Esophagus muscularis mucosa (tissue), 3 donors: ENCODE data around the gene INTS13.

Source experiments
- CTCF ChIP-seq, 3 experiments: fragments of 200-600 bp in 2 of 3; fragments of 450-650 bp in 1 of 3; sonication (generic) in 2 of 3; IDR thresholded peaks; one replicate each; pipeline ENCODE4 v1.5.1; 2017 to 2019; ENCODE audit warnings: antibody characterized with exemption in 3 of 3, mild to moderate bottlenecking in 2 of 3, moderate library complexity in 1 of 3
- POLR2A ChIP-seq: fragments of 450-650 bp; IDR thresholded peaks from one replicate; pipeline ENCODE4 v1.6.1; 2017; ENCODE audit warnings: antibody characterized with exemption, moderate library complexity, mild to moderate bottlenecking, low read depth
- POLR2AphosphoS5 ChIP-seq, 2 donors: sonication (generic); formaldehyde crosslinking; IDR thresholded peaks; one replicate each; pipeline ENCODE4 v1.6.1; 2017; ENCODE audit warnings: antibody characterized with exemption in 2 of 2

DNA sequence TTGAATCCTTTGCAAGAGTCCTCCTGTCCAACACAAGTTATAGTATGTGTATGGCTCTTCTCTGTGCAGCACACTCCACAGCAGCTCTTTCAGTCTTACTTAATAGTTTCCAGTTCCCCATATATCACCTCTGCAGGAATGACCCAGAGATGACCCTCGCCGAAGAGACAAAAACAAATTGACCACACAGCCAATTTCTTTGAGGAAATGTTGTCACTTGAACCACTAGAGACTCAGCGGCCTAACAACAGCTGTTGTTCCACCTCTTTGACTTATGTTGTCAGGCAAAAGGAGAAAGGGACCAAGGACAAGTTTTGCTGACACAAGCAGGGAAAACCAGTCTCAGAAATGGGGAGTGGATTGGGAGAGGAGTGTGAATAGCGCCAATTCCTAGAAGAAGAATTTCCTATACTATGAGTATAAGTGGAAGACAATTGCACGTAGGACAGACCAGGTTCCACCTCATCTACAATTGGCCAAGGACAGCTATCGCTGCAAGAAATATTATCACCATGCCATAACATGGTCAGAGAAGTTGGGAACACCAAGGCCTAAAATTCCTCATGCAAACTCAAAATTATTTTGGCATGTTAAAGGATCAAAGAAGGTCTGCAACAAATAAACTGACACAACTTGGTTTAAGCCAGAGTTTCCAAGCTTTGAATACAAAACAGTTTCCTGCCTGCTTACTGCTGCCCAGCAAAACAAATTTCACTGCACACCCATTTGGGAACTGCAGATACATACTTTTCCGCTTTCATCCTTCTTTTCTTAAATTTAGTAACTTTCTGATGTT, 63.1 kb downstream of the INTS13 start:
- no peak for TF ChIP-seq POLR2AphosphoS5 (IDR thresholded peaks at IDR 0.05)
- TF ChIP-seq CTCF (IDR thresholded peaks at IDR 0.05), result no peak
- no peak for TF ChIP-seq POLR2A
